ENCODE measurements around the gene NFIX. TPM values are rescaled to one million over a fixed set of nuclear protein-coding genes. Genes with fewer than 3 reads are reported as not detected.

The NFIX gene
- total RNA-seq: 48.9 TPM

GRCh38 chr19:12994701-12995595, at the start of gene NFIX:
Gene NFIX (plus strand): TSS chr19:12995475. CDS start chr19:12995838, 363 bp downstream.

GRCh38 chr19:12945479-12946091, 49.7 kb upstream of the NFIX start, which contains the start of gene RAD23A:
Gene RAD23A (plus strand): TSS chr19:12945862. CDS start chr19:12945949, 87 bp downstream.

GRCh38 chr19:12956446-12957388, 38.6 kb upstream of the NFIX start, which contains the start of gene GADD45GIP1:
Gene GADD45GIP1 (minus strand): TSS chr19:12957223. CDS start chr19:12957212, 11 bp downstream.

GRCh38 chr19:12969292-12969988, 25.8 kb upstream of the NFIX start, which contains the start of gene DAND5:
Gene DAND5 (plus strand): TSS chr19:12969576. CDS start chr19:12969661, 85 bp downstream.

GRCh38 chr19:13102666-13103580, 107.6 kb downstream of the NFIX start, which contains the start of gene LYL1:
Gene LYL1 (minus strand): TSS chr19:13102858. CDS start chr19:13101171, 1,687 bp downstream.

GRCh38 chr19:13116282-13117175, 121.3 kb downstream of the NFIX start, which contains the start of gene TRMT1:
Gene TRMT1 (minus strand): TSS chr19:13116740. CDS start chr19:13116399, 341 bp downstream.

GRCh38 chr19:13117772-13118423, 122.6 kb downstream of the NFIX start, which contains the start of gene NACC1:
Gene NACC1 (plus strand): TSS chr19:13118264. CDS start chr19:13135208, 16,944 bp downstream.

Other genes starting within 250 kb of the NFIX start
- gene BEST2, start 243.7 kb upstream of the NFIX start, total RNA-seq: not detected
- 55.4 TPM for gene HOOK2, start 219.9 kb upstream of the NFIX start, total RNA-seq
- gene JUNB, start 204.0 kb upstream of the NFIX start, total RNA-seq: 219 TPM
- 324 TPM for gene PRDX2, start 193.7 kb upstream of the NFIX start, total RNA-seq
- not detected for gene THSD8, start 193.4 kb upstream of the NFIX start, total RNA-seq
- gene RNASEH2A, start 188.9 kb upstream of the NFIX start, total RNA-seq: 14.4 TPM
- gene RTBDN, start 160.9 kb upstream of the NFIX start, total RNA-seq: not detected
- gene MAST1, start 157.0 kb upstream of the NFIX start, total RNA-seq: 1.1 TPM
- gene DNASE2, start 114.0 kb upstream of the NFIX start, total RNA-seq: 15.4 TPM
- 7.1 TPM for gene KLF1, start 108.3 kb upstream of the NFIX start, total RNA-seq
- 45.0 TPM for gene GCDH, start 104.3 kb upstream of the NFIX start, total RNA-seq
- 1.4 TPM for gene SYCE2, start 76.2 kb upstream of the NFIX start, total RNA-seq
- gene FARSA, start 61.8 kb upstream of the NFIX start, total RNA-seq: 49.1 TPM
- 525 TPM for gene CALR, start 56.9 kb upstream of the NFIX start, total RNA-seq
- 77.2 TPM for gene RAD23A, start 49.6 kb upstream of the NFIX start, total RNA-seq
- gene GADD45GIP1, start 38.3 kb upstream of the NFIX start, total RNA-seq: 19.3 TPM
- not detected for gene DAND5, start 25.9 kb upstream of the NFIX start, total RNA-seq
- 24.1 TPM for gene LYL1, start 107.4 kb downstream of the NFIX start, total RNA-seq
- 28.3 TPM for gene TRMT1, start 121.3 kb downstream of the NFIX start, total RNA-seq
- 20.8 TPM for gene NACC1, start 122.8 kb downstream of the NFIX start, total RNA-seq
- 49.5 TPM for gene STX10, start 154.9 kb downstream of the NFIX start, total RNA-seq
- 62.4 TPM for gene IER2, start 154.9 kb downstream of the NFIX start, total RNA-seq

All from metanephros (tissue), 1 donor.